CD4-positive, alpha-beta T cell (primary cell): ENCODE data around the gene FBRS. TPM values are rescaled to one million over a fixed set of nuclear protein-coding genes. Genes with fewer than 3 reads are reported as not detected.

Source experiments
- ATAC-seq: fragments of 200-7000 bp; cut with Tn5 transposase; one replicate; pipeline ENCODE4 v1.10.0; 2022; ENCODE audit warnings: mild to moderate bottlenecking; ENCODE audit not compliant: poor library complexity
- CTCF ChIA-PET: fragments of 350-600 bp; sonication (Branson Sonifier 250); formaldehyde crosslinking; loops from one replicate; lab custom pipeline; 2021; ENCODE audit warnings: antibody characterized with exemption, inconsistent platforms; lab: Charles Lee
- POLR2A ChIA-PET: fragments of 350-600 bp; sonication (Branson Sonifier 250); formaldehyde crosslinking; loops from one replicate; lab custom pipeline; 2021; ENCODE audit warnings: antibody characterized with exemption, inconsistent platforms; lab: Charles Lee
- DNase-seq, 14 experiments: peaks; one replicate each; pipeline ENCODE4 v3.0.0-alpha.2; 2013 to 2020; ENCODE audit warnings: mixed read lengths in 2 of 14
- H3K27ac ChIP-seq, 2 donors: one replicate each; pipeline versions ENCODE4 v1.5.1 to v1.7.0; 2013; ENCODE audit warnings: low read length in 2 of 2, low read depth in 1 of 2, mild to moderate bottlenecking in 1 of 2
- H3K27me3 ChIP-seq, 2 experiments: 1 replicate in 1 of 2; 2 replicates in 1 of 2; pipeline versions ENCODE4 v1.6.1 to v1.7.0; 2013; ENCODE audit warnings: low read length in 2 of 2, control low read depth in 1 of 2, mild to moderate bottlenecking in 1 of 2, moderate library complexity in 1 of 2; ENCODE audit not compliant: insufficient read depth in 2 of 2, control insufficient read depth in 1 of 2
- H3K36me3 ChIP-seq: one replicate; pipeline ENCODE4 v1.6.1; 2013; ENCODE audit warnings: low read length, control low read depth; ENCODE audit not compliant: insufficient read depth
- H3K4me1 ChIP-seq: one replicate; pipeline ENCODE4 v1.6.1; 2013; ENCODE audit warnings: low read length, control low read depth; ENCODE audit not compliant: insufficient read depth
- H3K4me3 ChIP-seq: one replicate; pipeline ENCODE4 v1.5.1; 2013; ENCODE audit warnings: mild to moderate bottlenecking, low read length, moderate library complexity
- H3K9me3 ChIP-seq, 2 experiments: 1 replicate in 1 of 2; 2 replicates in 1 of 2; pipeline versions ENCODE4 v1.6.1 to v1.7.0; 2013; ENCODE audit warnings: low read length in 2 of 2, mild to moderate bottlenecking in 2 of 2, control low read depth in 1 of 2, moderate library complexity in 1 of 2; ENCODE audit not compliant: control insufficient read depth in 1 of 2, insufficient read depth in 1 of 2
- H3K27ac Mint-ChIP-seq: one replicate; pipeline ENCODE4 v1.8.0; 2020; ENCODE audit warnings: mixed read lengths
- H3K27me3 Mint-ChIP-seq: one replicate; pipeline ENCODE4 v1.8.0; 2021; ENCODE audit warnings: mixed read lengths
- H3K36me3 Mint-ChIP-seq: one replicate; pipeline ENCODE4 v1.8.0; 2021; ENCODE audit warnings: low read depth, mixed read lengths
- H3K4me1 Mint-ChIP-seq: one replicate; pipeline ENCODE4 v1.8.0; 2021; ENCODE audit warnings: low read depth, mixed read lengths
- H3K4me3 Mint-ChIP-seq: one replicate; pipeline ENCODE4 v1.8.0; 2020; ENCODE audit warnings: mild to moderate bottlenecking, mixed read lengths
- H3K9me3 Mint-ChIP-seq: one replicate; pipeline ENCODE4 v1.8.0; 2020; ENCODE audit warnings: mixed read lengths
- intact Hi-C, 2 experiments: fragments of 100-400 bp; cut with DNase I in 1 of 2; cut with micrococcal nuclease in 1 of 2; formaldehyde crosslinking; loops; one replicate each; pipeline versions ENCODE4 v1.15.1 to v1.9.0; 2023 to 2025; cut with DNase I, micrococcal nuclease
- total RNA-seq, 174 experiments: library from RNA in 2 of 174; stranded (reverse) in 2 of 174; gene quantifications; one replicate each; pipeline ENCODE4 v1.2.3 and lab custom pipeline; 2021 to 2026
- TF ChIP-seq, protein P1 (sequence below): fragments of 200-600 bp; IDR thresholded peaks from one replicate; pipeline ENCODE4 v1.8.0; 2022; ENCODE audit warnings: antibody characterized with exemption, mild to moderate bottlenecking

The FBRS gene
- total RNA-seq, 2 experiments from 2014 or later: 162 to 163 TPM

DNA sequence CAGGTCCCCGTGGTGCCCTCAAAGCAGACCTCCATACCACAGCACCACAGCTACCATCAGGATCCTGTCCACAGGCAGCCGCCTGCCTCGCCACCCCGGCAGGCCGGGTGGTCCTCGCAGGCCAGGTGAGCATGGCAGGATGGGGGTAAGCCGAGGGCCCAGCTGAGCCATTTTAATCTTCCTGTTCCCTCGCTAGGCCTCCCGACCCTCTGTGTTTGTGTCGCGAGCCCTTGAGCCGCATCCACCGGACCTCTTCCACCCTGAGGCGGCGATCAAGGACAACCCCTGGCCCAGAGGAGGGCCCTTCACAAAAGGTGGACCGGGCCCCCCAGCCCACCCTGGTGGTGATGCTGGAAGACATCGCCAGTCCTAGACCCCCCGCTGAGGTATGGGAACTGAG lies 5.5 kb upstream of the FBRS start:
- TF ChIP-seq, protein P1, sequence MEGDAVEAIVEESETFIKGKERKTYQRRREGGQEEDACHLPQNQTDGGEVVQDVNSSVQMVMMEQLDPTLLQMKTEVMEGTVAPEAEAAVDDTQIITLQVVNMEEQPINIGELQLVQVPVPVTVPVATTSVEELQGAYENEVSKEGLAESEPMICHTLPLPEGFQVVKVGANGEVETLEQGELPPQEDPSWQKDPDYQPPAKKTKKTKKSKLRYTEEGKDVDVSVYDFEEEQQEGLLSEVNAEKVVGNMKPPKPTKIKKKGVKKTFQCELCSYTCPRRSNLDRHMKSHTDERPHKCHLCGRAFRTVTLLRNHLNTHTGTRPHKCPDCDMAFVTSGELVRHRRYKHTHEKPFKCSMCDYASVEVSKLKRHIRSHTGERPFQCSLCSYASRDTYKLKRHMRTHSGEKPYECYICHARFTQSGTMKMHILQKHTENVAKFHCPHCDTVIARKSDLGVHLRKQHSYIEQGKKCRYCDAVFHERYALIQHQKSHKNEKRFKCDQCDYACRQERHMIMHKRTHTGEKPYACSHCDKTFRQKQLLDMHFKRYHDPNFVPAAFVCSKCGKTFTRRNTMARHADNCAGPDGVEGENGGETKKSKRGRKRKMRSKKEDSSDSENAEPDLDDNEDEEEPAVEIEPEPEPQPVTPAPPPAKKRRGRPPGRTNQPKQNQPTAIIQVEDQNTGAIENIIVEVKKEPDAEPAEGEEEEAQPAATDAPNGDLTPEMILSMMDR: no peak
- H3K9me3 ChIP-seq: no peaks in the 10 kb centered on the region
- Mint-ChIP-seq H3K36me3 (peaks cover 65% of the 10 kb centered on the region), H3K9me3 (no peaks in the 10 kb centered on the region), H3K4me3 (peak overlapping the region; percentile 89), H3K4me1 (peaks cover 39% of the 10 kb centered on the region), H3K27ac (peak overlapping the region; percentile 86), H3K27me3 (no peaks in the 10 kb centered on the region)
- DNase-seq: peak in 1 of 14 experiments; percentile 41
- CTCF ChIA-PET: interaction anchor here (2.8 to 3.4 kb wide), 2 partner anchors 42 to 44 kb away, joined by 16 to 28 read pairs; no protein-coding TSS in a partner anchor
- H3K4me3 ChIP-seq: no peak overlapping the region
- H3K27ac ChIP-seq: peak overlapping the region; percentile 84 to 91
- POLR2A ChIA-PET: interaction anchor here (1.1 kb wide), 1 partner anchor 101 kb away, joined by 3 read pairs; no protein-coding TSS in a partner anchor
- peaks cover 45% of the 10 kb centered on the region for H3K36me3 ChIP-seq
- H3K4me1 ChIP-seq: peaks cover 46% of the 10 kb centered on the region
- no peak for ATAC-seq
- intact Hi-C loops: no loop called here
- H3K27me3 ChIP-seq: no peaks in the 10 kb centered on the region

DNA sequence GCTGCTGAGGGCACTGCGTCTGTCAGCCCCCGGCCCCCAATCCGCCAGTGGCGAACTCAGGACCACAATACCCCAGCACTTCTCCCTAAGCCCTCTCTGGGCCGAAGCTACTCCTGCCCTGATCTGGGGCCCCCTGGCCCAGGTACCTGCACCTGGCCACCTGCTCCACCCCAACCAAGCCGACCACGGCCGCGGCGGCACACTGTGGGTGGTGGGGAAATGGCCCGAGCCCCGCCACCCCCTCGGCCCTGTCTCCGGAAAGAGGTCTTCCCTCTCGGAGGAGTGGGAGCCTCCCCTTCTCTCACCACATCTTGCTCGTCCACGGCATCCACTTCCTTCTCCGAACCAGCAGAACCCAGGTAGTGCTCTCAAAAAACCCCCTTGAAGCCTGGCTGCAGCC lies 3.4 kb upstream of the FBRS start:
- Histone ChIP-seq H3K4me3 (no peak overlapping the region), H3K4me1 (peaks cover 43% of the 10 kb centered on the region), H3K27ac (no peak overlapping the region), H3K36me3 (peaks cover 45% of the 10 kb centered on the region), H3K27me3 (no peaks in the 10 kb centered on the region), H3K9me3 (no peaks in the 10 kb centered on the region)
- TF ChIP-seq, protein P1: no peak
- Mint-ChIP-seq H3K27me3 (no peaks in the 10 kb centered on the region), H3K4me3 (peak overlapping the region; percentile 20), H3K27ac (no peak overlapping the region), H3K9me3 (no peaks in the 10 kb centered on the region), H3K4me1 (peaks cover 43% of the 10 kb centered on the region), H3K36me3 (peaks cover 77% of the 10 kb centered on the region)
- ChIA-PET CTCF (interaction anchor here (0.5 kb wide), 1 partner anchor 58 kb away, joined by 3 read pairs; no protein-coding TSS in a partner anchor), POLR2A (no interaction called here)
- intact Hi-C loops: loop anchor here in 1 of 2 experiments (5.0 kb wide), 1 partner anchor 283 kb away; the partner anchor contains the start of genes MYL11 and TBC1D10B
- DNase-seq: peak in 1 of 14 experiments; percentile 39
- ATAC-seq: no peak

DNA sequence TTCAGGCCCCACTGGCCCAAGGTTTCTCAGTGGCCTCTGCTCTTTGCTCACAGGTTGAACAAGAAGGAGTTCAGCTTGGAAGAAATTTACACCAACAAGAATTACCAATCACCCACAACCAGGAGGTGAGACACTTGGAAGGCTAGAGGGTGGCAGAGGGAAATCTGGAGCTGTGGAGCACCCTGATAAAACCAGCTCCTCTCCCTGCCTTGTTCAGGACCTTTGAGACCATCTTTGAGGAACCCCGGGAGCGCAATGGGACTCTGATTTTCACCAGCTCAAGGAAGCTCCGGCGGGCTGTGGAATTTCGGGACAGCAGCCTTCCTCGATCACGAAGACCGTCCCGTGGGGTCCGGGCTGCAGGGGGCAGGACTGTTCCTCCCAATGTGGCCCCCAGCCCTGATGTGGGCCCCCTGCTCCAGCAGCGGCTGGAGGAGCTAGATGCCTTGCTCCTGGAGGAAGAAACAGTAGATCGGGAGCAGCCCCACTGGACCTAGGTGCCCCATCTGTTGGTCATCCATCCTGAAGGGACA lies 2.4 kb upstream of the FBRS start:
- ChIA-PET POLR2A (interaction anchor here (1.2 kb wide), 1 partner anchor 38 kb away, joined by 4 read pairs; no protein-coding TSS in a partner anchor), CTCF (no interaction called here)
- Mint-ChIP-seq H3K36me3 (peaks cover 74% of the 10 kb centered on the region), H3K27me3 (no peaks in the 10 kb centered on the region), H3K27ac (peak overlapping the region; percentile 99), H3K4me3 (peak overlapping the region; percentile 62), H3K9me3 (no peaks in the 10 kb centered on the region), H3K4me1 (peaks cover 41% of the 10 kb centered on the region)
- Histone ChIP-seq H3K36me3 (peaks cover 47% of the 10 kb centered on the region), H3K4me1 (peaks cover 48% of the 10 kb centered on the region), H3K27me3 (no peaks in the 10 kb centered on the region), H3K4me3 (no peak overlapping the region), H3K27ac (no peak overlapping the region), H3K9me3 (no peaks in the 10 kb centered on the region)
- TF ChIP-seq, protein P1: no peak
- ATAC-seq: no peak
- peak in 2 of 14 experiments; percentile 11 to 38 for DNase-seq
- intact Hi-C loops: loop anchor here in 1 of 2 experiments (5.0 kb wide), 1 partner anchor 284 kb away; the partner anchor contains the start of genes MYL11 and TBC1D10B
